BLaER1 treated with 17β-estradiol and CSF1 and Interleukin-3, amounts not matched to agents 10 nM and 100 nM (cell line): ENCODE measurements around the gene IZUMO1.

Experiments used
- H3K27ac ChIP-seq, 11 experiments: shearing (Covaris generic); formaldehyde crosslinking; 2 replicates each; pipeline ENCODE4 v1.8.1; 2022
- H3K27me3 ChIP-seq, 11 experiments: shearing (Covaris generic); formaldehyde crosslinking; 2 replicates each; pipeline ENCODE4 v1.8.1; 2022
- H3K36me3 ChIP-seq, 11 experiments: shearing (Covaris generic); formaldehyde crosslinking; 2 replicates each; pipeline ENCODE4 v1.8.1; 2022
- H3K4me1 ChIP-seq, 10 experiments: shearing (Covaris generic); formaldehyde crosslinking; 2 replicates each; pipeline ENCODE4 v1.8.1; 2022
- H3K4me2 ChIP-seq, 11 experiments: shearing (Covaris generic); formaldehyde crosslinking; 2 replicates each; pipeline ENCODE4 v1.8.1; 2022
- H3K4me3 ChIP-seq, 10 experiments: shearing (Covaris generic); formaldehyde crosslinking; 2 replicates each; pipeline ENCODE4 v1.8.1; 2022
- H3K9ac ChIP-seq, 11 experiments: shearing (Covaris generic); formaldehyde crosslinking; 2 replicates each; pipeline ENCODE4 v1.8.1; 2022
- H3K9me3 ChIP-seq, 11 experiments: shearing (Covaris generic); formaldehyde crosslinking; replicated peaks in 1 of 11; 2 replicates each; pipeline ENCODE4 v1.8.1; 2022
- H4K20me1 ChIP-seq, 11 experiments: shearing (Covaris generic); formaldehyde crosslinking; 2 replicates each; pipeline ENCODE4 v1.8.1; 2022
- Cebpa-rat ChIP-seq, 11 experiments: shearing (Covaris generic); IDR thresholded peaks; 2 replicates each; pipeline ENCODE4 v1.8.1; 2022

IZUMO1 gene

GRCh38 chr19:48751845-48752495, 5.3 kb upstream of the IZUMO1 start:
- H3K9me3 ChIP-seq: no peaks in the 10 kb centered on the region
- no peak for TF ChIP-seq Cebpa-rat (IDR thresholded peaks at IDR 0.05)
- H3K4me3 ChIP-seq: peak overlapping the region; percentile 62 to 80 (median 70)
- H3K4me2 ChIP-seq: peak overlapping the region; percentile 92 to 100 (median 99)
- H4K20me1 ChIP-seq: peaks cover 0 to 7% (median 0%) of the 10 kb centered on the region in 11 experiments; a peak in 3 of 22 replicates
- H3K9ac ChIP-seq: peak overlapping the region; percentile 60 to 82 (median 76)
- H3K27ac ChIP-seq: peak overlapping the region in 10 of 11 experiments; percentile 40 to 68 (median 58); a peak in 19 of 22 replicates
- H3K36me3 ChIP-seq: peaks cover 0 to 17% (median 7%) of the 10 kb centered on the region in 11 experiments; a peak in 11 of 22 replicates
- peaks cover 0 to 32% (median 25%) of the 10 kb centered on the region in 11 experiments; a peak in 19 of 22 replicates for H3K27me3 ChIP-seq
- H3K4me1 ChIP-seq: peaks cover 52 to 79% (median 66%) of the 10 kb centered on the region in 10 experiments

GRCh38 chr19:48750771-48751504, 4.2 kb upstream of the IZUMO1 start:
- H4K20me1 ChIP-seq: peaks cover 0 to 7% (median 0%) of the 10 kb centered on the region in 11 experiments; a peak in 3 of 22 replicates
- peak overlapping the region; percentile 92 to 100 (median 99) for H3K4me2 ChIP-seq
- no peaks in the 10 kb centered on the region for H3K9me3 ChIP-seq
- H3K4me3 ChIP-seq: peak overlapping the region in 4 of 10 experiments; percentile 62 to 80 (median 70); a peak in 8 of 20 replicates
- H3K4me1 ChIP-seq: peaks cover 61 to 89% (median 75%) of the 10 kb centered on the region in 10 experiments
- H3K36me3 ChIP-seq: peaks cover 0 to 17% (median 7%) of the 10 kb centered on the region in 11 experiments; a peak in 11 of 22 replicates
- H3K27ac ChIP-seq: peak overlapping the region in 2 of 11 experiments; percentile 57 to 66; a peak in 1 of 22 replicates
- no peak for TF ChIP-seq Cebpa-rat (IDR thresholded peaks at IDR 0.05)
- peak overlapping the region in 2 of 11 experiments; percentile 78 to 79; a peak in 1 of 22 replicates for H3K9ac ChIP-seq
- H3K27me3 ChIP-seq: peaks cover 0 to 32% (median 25%) of the 10 kb centered on the region in 11 experiments; a peak in 19 of 22 replicates

- Histone ChIP-seq H4K20me1 (peaks cover 0 to 7% (median 0%) of the 10 kb centered on the region in 11 experiments; a peak in 3 of 22 replicates), H3K36me3 (peaks cover 0 to 17% (median 7%) of the 10 kb centered on the region in 11 experiments; a peak in 11 of 22 replicates), H3K4me3 (no peak overlapping the region), H3K4me2 (peak overlapping the region in 7 of 11 experiments; percentile 9 to 100 (median 99); a peak in 8 of 22 replicates), H3K9me3 (no peaks in the 10 kb centered on the region), H3K4me1 (peaks cover 64 to 94% (median 79%) of the 10 kb centered on the region in 10 experiments), H3K9ac (no peak overlapping the region), H3K27me3 (peaks cover 0 to 32% (median 25%) of the 10 kb centered on the region in 11 experiments; a peak in 19 of 22 replicates), H3K27ac (no peak overlapping the region)
- no peak for TF ChIP-seq Cebpa-rat (IDR thresholded peaks at IDR 0.05)
These were observed 3.6 kb upstream of the IZUMO1 start for GRCh38 chr19:48750351-48750750.

GRCh38 chr19:48749571-48750198, 3.0 kb upstream of the IZUMO1 start:
- Histone ChIP-seq H3K9me3 (no peaks in the 10 kb centered on the region), H3K36me3 (peaks cover 0 to 17% (median 7%) of the 10 kb centered on the region in 11 experiments; a peak in 11 of 22 replicates), H3K27me3 (peaks cover 0 to 32% (median 25%) of the 10 kb centered on the region in 11 experiments; a peak in 19 of 22 replicates), H3K9ac (no peak overlapping the region), H4K20me1 (peaks cover 0 to 7% (median 0%) of the 10 kb centered on the region in 11 experiments; a peak in 3 of 22 replicates), H3K4me1 (peaks cover 64 to 89% (median 78%) of the 10 kb centered on the region in 10 experiments), H3K4me2 (peak overlapping the region in 6 of 11 experiments; percentile 20 to 100 (median 98); a peak in 7 of 22 replicates), H3K27ac (no peak overlapping the region), H3K4me3 (no peak overlapping the region)
- no peak for TF ChIP-seq Cebpa-rat (IDR thresholded peaks at IDR 0.05)

- Histone ChIP-seq H3K4me3 (peak overlapping the region in 6 of 10 experiments; percentile 63 to 71 (median 66); a peak in 7 of 20 replicates), H3K4me2 (peak overlapping the region; percentile 60 to 86 (median 75)), H3K27me3 (no peaks in the 10 kb centered on the region), H3K9me3 (no peaks in the 10 kb centered on the region), H3K27ac (peak overlapping the region in 8 of 11 experiments; percentile 65 to 85 (median 76); a peak in 11 of 22 replicates), H3K4me1 (peaks cover 42 to 73% (median 56%) of the 10 kb centered on the region in 10 experiments), H4K20me1 (peaks cover 0 to 7% (median 0%) of the 10 kb centered on the region in 11 experiments; a peak in 3 of 22 replicates), H3K36me3 (peaks cover 0 to 20% (median 14%) of the 10 kb centered on the region in 11 experiments; a peak in 15 of 22 replicates), H3K9ac (peak overlapping the region in 4 of 11 experiments; percentile 75 to 84 (median 78); a peak in 3 of 22 replicates)
- TF ChIP-seq Cebpa-rat (IDR thresholded peaks at IDR 0.05): no peak
These were observed 599 bp downstream of the IZUMO1 start for GRCh38 chr19:48746110-48746509.

GRCh38 chr19:48745208-48745995, 1.3 kb downstream of the IZUMO1 start:
- Histone ChIP-seq H3K9me3 (no peaks in the 10 kb centered on the region), H3K9ac (no peak overlapping the region), H3K4me1 (peaks cover 46 to 73% (median 59%) of the 10 kb centered on the region in 10 experiments), H3K4me2 (peak overlapping the region in 3 of 11 experiments; percentile 36 to 84 (median 44); a peak in 3 of 22 replicates), H3K27me3 (no peaks in the 10 kb centered on the region), H3K36me3 (peaks cover 0 to 16% (median 9%) of the 10 kb centered on the region in 11 experiments; a peak in 15 of 22 replicates), H3K27ac (no peak overlapping the region), H3K4me3 (no peak overlapping the region), H4K20me1 (peaks cover 0 to 3% (median 0%) of the 10 kb centered on the region in 11 experiments; a peak in 3 of 22 replicates)
- TF ChIP-seq Cebpa-rat (IDR thresholded peaks at IDR 0.05): no peak

GRCh38 chr19:48742096-48742495, 4.6 kb downstream of the IZUMO1 start:
- Histone ChIP-seq H3K4me3 (no peak overlapping the region), H3K9me3 (no peaks in the 10 kb centered on the region), H4K20me1 (peaks cover 0 to 13% (median 3%) of the 10 kb centered on the region in 11 experiments; a peak in 8 of 22 replicates), H3K4me1 (peaks cover 44 to 72% (median 57%) of the 10 kb centered on the region in 10 experiments), H3K27ac (peak overlapping the region in 10 of 11 experiments; percentile 54 to 98 (median 87); a peak in 20 of 22 replicates), H3K4me2 (peak overlapping the region; percentile 98 to 100 (median 100)), H3K27me3 (no peaks in the 10 kb centered on the region), H3K9ac (peak overlapping the region in 7 of 11 experiments; percentile 6 to 85 (median 34); a peak in 8 of 22 replicates), H3K36me3 (peaks cover 0 to 20% (median 4%) of the 10 kb centered on the region in 11 experiments; a peak in 12 of 22 replicates)
- no peak for TF ChIP-seq Cebpa-rat (IDR thresholded peaks at IDR 0.05)
